Peyer's patch (tissue), 4 donors: ENCODE results near the gene GAST. TPM values are rescaled to one million over a fixed set of nuclear protein-coding genes. Genes with fewer than 3 reads are reported as not detected.

ENCODE experiments used
- DNase-seq, 3 donors: peaks; one replicate each; pipeline ENCODE4 v3.0.0-alpha.2; 2017 to 2019
- H3K27ac ChIP-seq, 4 donors: fragments of 200-600 bp; sonication (generic); one replicate each; pipeline ENCODE4 v1.5.1; 2016 to 2019
- H3K27me3 ChIP-seq, 2 donors: fragments of 200-600 bp; sonication (generic); one replicate each; pipeline ENCODE4 v1.5.1; 2019
- H3K36me3 ChIP-seq, 3 donors: fragments of 200-600 bp; sonication (generic); one replicate each; pipeline ENCODE4 v1.5.1; 2016 to 2019
- H3K4me1 ChIP-seq, 4 donors: fragments of 200-600 bp; sonication (generic); one replicate each; pipeline ENCODE4 v1.5.1; 2016 to 2019
- H3K4me3 ChIP-seq, 4 donors: fragments of 200-600 bp; sonication (generic); 1 replicate in 3 of 4; 2 replicates in 1 of 4; pipeline ENCODE4 v1.5.1; 2016 to 2019; ENCODE audit warnings: mild to moderate bottlenecking in 1 of 4
- H3K9me3 ChIP-seq, 4 donors: fragments of 200-600 bp; sonication (generic); one replicate each; pipeline ENCODE4 v1.5.1; 2016 to 2019; ENCODE audit warnings: mild to moderate bottlenecking in 1 of 4
- CTCF ChIP-seq, 6 experiments: fragments of 450-650 bp in 4 of 6; fragments of 200-600 bp in 2 of 6; sonication (generic) in 1 of 6; IDR thresholded peaks; one replicate each; pipeline ENCODE4 v1.5.1; 2017 to 2019; ENCODE audit warnings: antibody characterized with exemption in 6 of 6, mild to moderate bottlenecking in 3 of 6, moderate library complexity in 1 of 6
- POLR2A ChIP-seq, 2 donors: fragments of 450-650 bp; IDR thresholded peaks; one replicate each; pipeline ENCODE4 v1.5.1; 2017; ENCODE audit warnings: antibody characterized with exemption in 2 of 2, mild to moderate bottlenecking in 2 of 2, moderate library complexity in 2 of 2
- total RNA-seq, 4 donors: library from RNA; depleted of rRNA; stranded (reverse); fragments of >200 nt; gene quantifications; one replicate each; pipeline ENCODE4 v1.1.0, GENCODE V29; 2016

The GAST gene
- total RNA-seq, 4 donors from 2014 or later, result not detected

GRCh38 chr17:41724476-41725050, 12.4 kb downstream of the GAST start:
- TF ChIP-seq CTCF (IDR thresholded peaks at IDR 0.05) (no peak), POLR2A (IDR thresholded peaks at IDR 0.05) (no peak)
- no peaks in the 10 kb centered on the region for H3K9me3 ChIP-seq
- H3K36me3 ChIP-seq, result no peaks in the 10 kb centered on the region
- no peak overlapping the region for H3K4me3 ChIP-seq
- H3K27me3 ChIP-seq, result no peaks in the 10 kb centered on the region
- DNase-seq, result no peak
- no peaks in the 10 kb centered on the region for H3K4me1 ChIP-seq
- H3K27ac ChIP-seq, result no peak overlapping the region

GRCh38 chr17:41725134-41725533, 13.0 kb downstream of the GAST start:
- Histone ChIP-seq H3K4me1 (no peaks in the 10 kb centered on the region), H3K27me3 (no peaks in the 10 kb centered on the region), H3K36me3 (no peaks in the 10 kb centered on the region), H3K9me3 (no peaks in the 10 kb centered on the region), H3K4me3 (no peak overlapping the region), H3K27ac (no peak overlapping the region)
- no peak for DNase-seq
- no peak for TF ChIP-seq POLR2A (IDR thresholded peaks at IDR 0.05)
- no peak for TF ChIP-seq CTCF (IDR thresholded peaks at IDR 0.05)

DNA sequence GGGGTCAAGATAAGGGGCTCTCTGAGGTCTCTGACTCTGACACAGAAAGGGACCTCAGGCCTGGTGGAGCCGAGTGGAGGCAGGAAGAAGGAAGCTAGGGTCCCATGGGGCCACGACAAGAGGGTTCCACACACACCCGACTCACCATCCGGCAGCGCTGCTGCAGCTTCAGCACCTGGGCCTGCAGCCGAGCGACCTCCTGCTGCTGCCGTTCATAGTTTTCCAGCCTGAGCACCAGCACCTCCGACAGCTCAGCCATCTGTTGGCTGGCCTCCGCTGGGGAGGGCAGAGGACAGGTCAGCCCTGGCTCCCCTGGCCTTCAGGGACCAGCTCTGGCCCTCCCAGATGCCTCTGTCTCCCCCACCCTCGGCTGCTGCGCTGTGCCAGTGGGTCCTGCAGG, 15.9 kb downstream of the GAST start:
- Histone ChIP-seq H3K27ac (no peak overlapping the region), H3K4me3 (no peak overlapping the region), H3K9me3 (no peaks in the 10 kb centered on the region), H3K4me1 (no peaks in the 10 kb centered on the region), H3K27me3 (no peaks in the 10 kb centered on the region), H3K36me3 (no peaks in the 10 kb centered on the region)
- TF ChIP-seq POLR2A (IDR thresholded peaks at IDR 0.05) (no peak), CTCF (IDR thresholded peaks at IDR 0.05) (no peak)
- DNase-seq, result no peak

- Histone ChIP-seq H3K4me3 (no peak overlapping the region), H3K4me1 (peaks cover 0 to 19% (median 6%) of the 10 kb centered on the region in 4 donors), H3K9me3 (no peaks in the 10 kb centered on the region), H3K27me3 (peaks cover 0 to 21% of the 10 kb centered on the region in 2 donors), H3K36me3 (no peaks in the 10 kb centered on the region), H3K27ac (no peak overlapping the region)
- TF ChIP-seq POLR2A (IDR thresholded peaks at IDR 0.05) (no peak), CTCF (IDR thresholded peaks at IDR 0.05) (no peak)
- DNase-seq, result no peak
Measured at GRCh38 chr17:41730479-41730878, 18.3 kb downstream of the GAST start.

DNA sequence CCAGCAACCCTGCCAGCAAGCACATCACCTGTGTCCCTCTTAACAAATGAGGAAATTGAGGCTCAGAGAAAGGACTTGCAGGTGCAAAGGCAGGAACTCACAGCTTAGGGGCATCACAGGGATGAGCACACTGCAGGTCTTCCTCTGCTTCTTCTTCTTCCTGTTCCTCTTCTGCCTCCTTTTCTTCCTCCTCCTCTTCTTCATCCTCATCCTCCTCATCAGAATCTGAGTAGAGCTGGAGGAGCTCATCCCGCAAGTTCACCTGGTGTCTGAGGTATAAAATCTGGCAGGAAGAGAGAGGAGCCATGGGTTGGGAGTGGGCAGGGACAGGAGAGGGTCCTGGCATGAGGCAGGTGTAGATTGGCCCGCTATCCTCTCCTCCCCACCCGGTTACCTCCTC, 19.7 kb downstream of the GAST start:
- TF ChIP-seq POLR2A (IDR thresholded peaks at IDR 0.05) (no peak), CTCF (IDR thresholded peaks at IDR 0.05) (no peak)
- no peak for DNase-seq
- H3K27ac ChIP-seq, result no peak overlapping the region
- H3K4me3 ChIP-seq, result no peak overlapping the region
- H3K4me1 ChIP-seq, result peaks cover 0 to 19% (median 6%) of the 10 kb centered on the region in 4 donors
- H3K9me3 ChIP-seq, result no peaks in the 10 kb centered on the region
- H3K36me3 ChIP-seq, result no peaks in the 10 kb centered on the region
- H3K27me3 ChIP-seq, result peaks cover 0 to 28% of the 10 kb centered on the region in 2 donors
